Fibroblast of lung (primary cell): ENCODE results near the gene TMEM74B.

Experiments used
- CTCF ChIP-seq, 2 donors: IDR thresholded peaks in 1 of 2; conservative IDR thresholded peaks in 1 of 2; 1 replicate in 1 of 2; 2 replicates in 1 of 2; pipeline ENCODE4 v1.5.1; 2011 to 2012; ENCODE audit warnings: low read length in 2 of 2, control low read depth in 1 of 2, inconsistent platforms in 1 of 2, low read depth in 1 of 2, mild to moderate bottlenecking in 1 of 2
- EZH2 ChIP-seq: IDR thresholded peaks from 2 replicates; pipeline ENCODE4 v1.5.1; 2012; ENCODE audit warnings: low read length, control low read depth, mild to moderate bottlenecking; ENCODE audit errors: missing control alignments

GRCh38 chr20:1229541-1229940 lies 44.8 kb upstream of the TMEM74B start:
- TF ChIP-seq CTCF (conservative IDR thresholded peaks at IDR 0.05 in 1 of 2, IDR thresholded peaks at IDR 0.05 in 1 of 2; ENCODE audit: low read depth in 1 of 2, low read length in 2 of 2) (no peak), EZH2 (no peak)
